GM12891 (cell line): ENCODE data around the gene INSIG1.

Source experiments
- PAX5 ChIP-seq: IDR thresholded peaks from 2 replicates; pipeline ENCODE4 v1.6.1; 2011; ENCODE audit warnings: low read length, moderate library complexity, mild to moderate bottlenecking; ENCODE audit not compliant: insufficient read depth, severe bottlenecking
- POLR2A ChIP-seq: IDR thresholded peaks from 2 replicates; pipeline ENCODE4 v1.6.1; 2011; ENCODE audit warnings: low read depth, low read length, control low read depth
- POLR2AphosphoS5 ChIP-seq: IDR thresholded peaks from 2 replicates; pipeline ENCODE4 v1.6.1; 2011; ENCODE audit warnings: low read depth, low read length, control low read depth
- POU2F2 ChIP-seq: IDR thresholded peaks from 2 replicates; pipeline ENCODE4 v1.6.1; 2011; ENCODE audit warnings: low read depth, mild to moderate bottlenecking, control low read depth, low read length, moderate library complexity
- SPI1 ChIP-seq: IDR thresholded peaks from 2 replicates; pipeline ENCODE4 v1.6.1; 2011; ENCODE audit warnings: low read depth, low read length, control low read depth
- TAF1 ChIP-seq: IDR thresholded peaks from 2 replicates; pipeline ENCODE4 v1.6.1; 2011; ENCODE audit warnings: low read depth, low read length, control low read depth

DNA sequence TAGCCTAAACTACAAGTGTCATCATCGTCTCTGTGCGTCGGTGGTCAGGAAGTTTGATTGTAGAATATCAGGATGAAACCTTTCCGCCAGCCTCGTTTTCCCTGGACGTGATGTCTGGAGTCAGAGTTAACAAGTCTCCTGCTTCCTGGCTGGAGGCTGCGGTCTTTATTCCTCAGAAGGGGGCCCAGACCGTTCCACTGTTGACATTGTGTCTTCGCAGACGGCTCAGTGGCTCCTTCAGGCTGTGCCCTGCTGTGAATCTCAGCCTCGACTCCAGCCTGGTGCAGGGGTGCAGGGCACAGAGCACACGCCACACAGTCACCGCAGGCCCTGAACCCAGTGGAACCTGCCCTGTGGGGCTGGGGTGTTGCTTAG, 37.2 kb upstream of the INSIG1 start:
- TF ChIP-seq TAF1 (no peak), POLR2A (no peak), POLR2AphosphoS5 (no peak), SPI1 (no peak), PAX5 (no peak), POU2F2 (no peak)
